ENCODE data around the gene TOMM5.

Gene TOMM5

DNA sequence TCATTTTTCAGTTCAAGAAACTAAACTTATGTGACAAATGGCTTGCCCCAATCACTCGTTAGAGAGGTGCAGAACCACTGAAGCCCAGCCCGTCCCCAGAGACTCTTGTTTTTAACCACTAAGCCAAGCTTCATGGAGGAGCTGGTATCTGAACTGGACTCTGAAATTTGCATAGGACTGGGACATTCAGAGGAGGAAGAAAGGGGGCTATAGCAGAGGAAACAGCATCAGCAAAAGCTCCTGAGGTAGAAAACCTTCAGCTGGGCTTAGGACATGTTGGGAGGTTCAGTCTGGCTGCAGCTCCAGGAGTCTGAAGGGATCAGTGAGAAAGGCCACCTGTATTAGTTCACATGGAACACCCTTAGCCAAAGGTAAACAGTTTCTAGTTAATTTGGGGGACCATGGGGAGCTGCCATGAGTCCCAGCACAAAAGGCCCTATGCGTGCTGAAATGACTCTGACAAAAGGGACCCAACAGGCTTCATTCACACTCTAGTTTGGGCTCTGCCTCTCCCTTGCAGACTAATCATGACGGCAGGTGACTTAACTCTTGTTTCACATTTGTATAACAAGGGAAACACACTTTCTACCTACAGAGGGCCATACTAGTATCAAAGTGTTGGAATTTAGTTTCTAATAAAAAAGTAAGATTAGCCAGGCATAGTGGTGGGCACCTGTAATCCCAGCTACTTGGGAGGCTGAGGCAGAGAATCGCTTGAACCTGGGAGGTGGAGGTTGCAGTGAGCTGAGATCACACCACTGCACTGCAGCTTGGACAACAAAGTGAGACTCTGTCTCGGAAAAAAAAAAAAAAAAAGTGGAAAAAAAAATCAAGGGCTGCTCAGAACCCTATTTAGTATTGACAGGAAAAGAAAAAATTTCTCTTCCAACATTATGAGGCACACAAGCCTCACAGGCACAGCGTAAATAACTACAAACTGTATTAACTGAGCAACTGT, 26.5 kb downstream of the TOMM5 start:
- no peak overlapping the region for H2AFZ ChIP-seq (ENCODE audit: low read length)
- no peaks in the 10 kb centered on the region for H3F3A ChIP-seq (ENCODE audit: low read depth)
- H3K4me3 ChIP-seq (ENCODE audit: low read length, poor library complexity, severe bottlenecking) = no peak overlapping the region
- H3K27me3 ChIP-seq (ENCODE audit: insufficient read depth, low read length, poor library complexity, severe bottlenecking) = no peaks in the 10 kb centered on the region
- peaks cover 42% of the 10 kb centered on the region for H3K79me2 ChIP-seq (ENCODE audit: insufficient read depth, low read length)
- no peaks in the 10 kb centered on the region for H3K9me2 ChIP-seq (replicated peaks; ENCODE audit: low read depth, low read length)
- peak overlapping the region; percentile 14 for H3K4me2 ChIP-seq (ENCODE audit: low read depth, low read length, poor library complexity, severe bottlenecking)
- peaks cover 5% of the 10 kb centered on the region; the same call in 1 of the 2 replicates for H3K9me3 ChIP-seq (ENCODE audit: insufficient read depth, low read depth, low read length)
- H3K36me3 ChIP-seq (ENCODE audit: insufficient read depth, low read length) = no peaks in the 10 kb centered on the region
- H3K9ac ChIP-seq (ENCODE audit: low read depth, low read length, poor library complexity, severe bottlenecking) = no peak overlapping the region
- H4K20me1 ChIP-seq (ENCODE audit: insufficient read depth, low read length, poor library complexity, severe bottlenecking) = no peaks in the 10 kb centered on the region
- H3K4me1 ChIP-seq (ENCODE audit: insufficient read depth, low read length, poor library complexity, severe bottlenecking) = peaks cover 4% of the 10 kb centered on the region
- no peak for TF ChIP-seq EZH2phosphoT487 (IDR thresholded peaks at IDR 0.05; ENCODE audit: borderline replicate concordance)
- TF ChIP-seq, protein P1, sequence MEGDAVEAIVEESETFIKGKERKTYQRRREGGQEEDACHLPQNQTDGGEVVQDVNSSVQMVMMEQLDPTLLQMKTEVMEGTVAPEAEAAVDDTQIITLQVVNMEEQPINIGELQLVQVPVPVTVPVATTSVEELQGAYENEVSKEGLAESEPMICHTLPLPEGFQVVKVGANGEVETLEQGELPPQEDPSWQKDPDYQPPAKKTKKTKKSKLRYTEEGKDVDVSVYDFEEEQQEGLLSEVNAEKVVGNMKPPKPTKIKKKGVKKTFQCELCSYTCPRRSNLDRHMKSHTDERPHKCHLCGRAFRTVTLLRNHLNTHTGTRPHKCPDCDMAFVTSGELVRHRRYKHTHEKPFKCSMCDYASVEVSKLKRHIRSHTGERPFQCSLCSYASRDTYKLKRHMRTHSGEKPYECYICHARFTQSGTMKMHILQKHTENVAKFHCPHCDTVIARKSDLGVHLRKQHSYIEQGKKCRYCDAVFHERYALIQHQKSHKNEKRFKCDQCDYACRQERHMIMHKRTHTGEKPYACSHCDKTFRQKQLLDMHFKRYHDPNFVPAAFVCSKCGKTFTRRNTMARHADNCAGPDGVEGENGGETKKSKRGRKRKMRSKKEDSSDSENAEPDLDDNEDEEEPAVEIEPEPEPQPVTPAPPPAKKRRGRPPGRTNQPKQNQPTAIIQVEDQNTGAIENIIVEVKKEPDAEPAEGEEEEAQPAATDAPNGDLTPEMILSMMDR (conservative IDR thresholded peaks at IDR 0.05; ENCODE audit: low read length) = no peak

DNA sequence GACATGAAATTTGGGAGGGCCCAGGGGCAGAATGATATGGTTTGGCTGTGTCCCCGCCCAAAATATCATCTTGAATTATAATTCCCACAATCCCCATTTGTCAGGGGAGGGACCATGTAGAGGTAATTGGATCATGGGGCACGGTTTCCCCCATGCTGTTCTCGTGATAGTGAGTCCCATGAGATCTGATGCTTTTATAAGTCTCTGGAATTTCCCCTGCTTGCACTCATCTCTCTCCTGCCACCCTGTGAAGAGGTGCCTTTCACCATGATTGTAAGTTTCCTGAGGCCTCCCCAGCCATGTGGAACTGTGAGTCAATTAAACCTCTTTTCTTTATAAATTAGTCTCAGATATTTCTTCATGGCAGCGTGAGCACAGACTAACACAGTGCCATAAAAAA, 27.5 kb downstream of the TOMM5 start:
- Histone ChIP-seq H3K27me3 (ENCODE audit: insufficient read depth, low read length, poor library complexity, severe bottlenecking) (no peaks in the 10 kb centered on the region), H3K4me2 (ENCODE audit: low read depth, low read length, poor library complexity, severe bottlenecking) (no peak overlapping the region)

DNA sequence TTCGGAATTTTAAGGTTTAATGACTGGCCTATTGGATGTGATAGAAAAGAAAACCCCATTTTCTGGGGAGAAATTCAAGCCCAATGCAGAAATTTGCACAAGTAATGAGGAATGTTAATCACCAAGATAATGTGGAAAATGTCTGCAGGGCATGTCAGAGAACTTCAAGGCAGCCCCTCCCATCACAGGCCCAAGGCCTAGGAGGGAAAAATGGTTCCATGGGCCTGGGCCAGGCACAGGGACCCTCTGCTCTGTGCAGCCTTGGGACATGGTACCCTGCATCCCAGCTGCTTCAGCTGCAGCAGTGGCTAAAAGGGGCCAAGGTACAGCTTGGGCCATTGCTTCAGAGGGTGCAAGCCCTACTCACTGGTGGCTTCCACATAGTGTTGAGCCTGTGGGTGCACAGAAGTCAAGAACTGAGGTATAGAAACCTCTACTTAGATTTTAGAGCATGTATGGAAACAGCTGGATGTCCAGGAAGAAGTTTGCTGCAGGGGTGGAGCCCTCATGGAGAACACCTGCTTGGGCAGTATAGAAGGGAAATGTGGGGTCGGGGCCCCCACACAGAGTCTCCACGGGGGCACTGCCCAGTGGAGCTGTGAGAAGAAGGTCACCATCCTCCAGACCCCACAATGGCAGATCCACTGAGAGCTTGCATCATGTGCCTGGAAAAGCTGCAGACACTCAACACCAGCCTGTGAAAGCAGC, 28.4 kb downstream of the TOMM5 start:
- H3K4me1 ChIP-seq (ENCODE audit: insufficient read depth, low read length, poor library complexity, severe bottlenecking) = no peaks in the 10 kb centered on the region
- no peak overlapping the region for H3K4me3 ChIP-seq (ENCODE audit: low read length, poor library complexity, severe bottlenecking)
- H3K9me2 ChIP-seq (replicated peaks; ENCODE audit: low read depth, low read length) = no peaks in the 10 kb centered on the region
- peaks cover 5% of the 10 kb centered on the region; the same call in 1 of the 2 replicates for H3K9me3 ChIP-seq (ENCODE audit: insufficient read depth, low read depth, low read length)
- no peaks in the 10 kb centered on the region for H3F3A ChIP-seq (ENCODE audit: low read depth)
- no peak overlapping the region for H3K4me2 ChIP-seq (ENCODE audit: low read depth, low read length, poor library complexity, severe bottlenecking)
- no peak overlapping the region for H3K9ac ChIP-seq (ENCODE audit: low read depth, low read length, poor library complexity, severe bottlenecking)
- peaks cover 34% of the 10 kb centered on the region; the same call in 1 of the 2 replicates for H3K79me2 ChIP-seq (ENCODE audit: insufficient read depth, low read length)
- no peaks in the 10 kb centered on the region for H4K20me1 ChIP-seq (ENCODE audit: insufficient read depth, low read length, poor library complexity, severe bottlenecking)
- TF ChIP-seq EZH2phosphoT487 (IDR thresholded peaks at IDR 0.05; ENCODE audit: borderline replicate concordance) = no peak
- TF ChIP-seq, protein P1 (conservative IDR thresholded peaks at IDR 0.05; ENCODE audit: low read length) = no peak
- no peaks in the 10 kb centered on the region for H3K36me3 ChIP-seq (ENCODE audit: insufficient read depth, low read length)
- H3K27me3 ChIP-seq (ENCODE audit: insufficient read depth, low read length, poor library complexity, severe bottlenecking) = no peaks in the 10 kb centered on the region
- H2AFZ ChIP-seq (ENCODE audit: low read length) = no peak overlapping the region

More for the DNA sequence above, 27.5 kb downstream of the TOMM5 start:
- Histone ChIP-seq H3K4me3 (ENCODE audit: low read length, poor library complexity, severe bottlenecking) (no peak overlapping the region), H3K4me1 (ENCODE audit: insufficient read depth, low read length, poor library complexity, severe bottlenecking) (peaks cover 4% of the 10 kb centered on the region), H3K9ac (ENCODE audit: low read depth, low read length, poor library complexity, severe bottlenecking) (no peak overlapping the region), H3F3A (ENCODE audit: low read depth) (no peaks in the 10 kb centered on the region), H3K9me2 (replicated peaks; ENCODE audit: low read depth, low read length) (no peaks in the 10 kb centered on the region), H3K9me3 (ENCODE audit: insufficient read depth, low read depth, low read length) (peaks cover 5% of the 10 kb centered on the region; the same call in 1 of the 2 replicates), H4K20me1 (ENCODE audit: insufficient read depth, low read length, poor library complexity, severe bottlenecking) (no peaks in the 10 kb centered on the region), H2AFZ (ENCODE audit: low read length) (no peak overlapping the region), H3K79me2 (ENCODE audit: insufficient read depth, low read length) (peaks cover 35% of the 10 kb centered on the region), H3K36me3 (ENCODE audit: insufficient read depth, low read length) (no peaks in the 10 kb centered on the region)
- TF ChIP-seq EZH2phosphoT487 (IDR thresholded peaks at IDR 0.05; ENCODE audit: borderline replicate concordance) = no peak
- TF ChIP-seq, protein P1 (conservative IDR thresholded peaks at IDR 0.05; ENCODE audit: low read length) = no peak
